MCF 10A (cell line): ENCODE data around the gene KIRREL3. TPM values are rescaled to one million over a fixed set of nuclear protein-coding genes. Genes with fewer than 3 reads are reported as not detected.

ENCODE experiments used
- BruUV-seq: library from RNA; stranded (reverse); fragments of 400-500 nt; replicated peaks from 2 replicates; lab custom pipeline; 2021; lab: Mats Ljungman, UMichigan
- CTCF ChIA-PET: fragments of 300-600 bp; sonication (Branson Sonifier 250); formaldehyde crosslinking; extraction: SDS; loops from one replicate; lab custom pipeline; 2021; ENCODE audit warnings: antibody characterized with exemption, inconsistent platforms; lab: Yijun Ruan, JAX
- POLR2A ChIA-PET: fragments of 300-600, 350-650 bp; sonication (Branson Sonifier 250); formaldehyde crosslinking; extraction: SDS; loops from one replicate; lab custom pipeline; 2020; ENCODE audit warnings: antibody characterized with exemption, inconsistent platforms; lab: Yijun Ruan, JAX
- DNase-seq: peaks from one replicate; pipeline ENCODE4 v3.0.0-alpha.2; 2018; ENCODE audit not compliant: unreplicated experiment
- H3K27ac Mint-ChIP-seq: one replicate; pipeline ENCODE4 v1.8.0; 2022; ENCODE audit warnings: mild to moderate bottlenecking, low read depth, mixed read lengths; ENCODE audit not compliant: unreplicated experiment
- H3K27me3 Mint-ChIP-seq: one replicate; pipeline ENCODE4 v1.8.0; 2022; ENCODE audit warnings: mixed read lengths; ENCODE audit not compliant: insufficient read depth, unreplicated experiment
- H3K36me3 Mint-ChIP-seq: one replicate; pipeline ENCODE4 v1.8.0; 2022; ENCODE audit warnings: mild to moderate bottlenecking, moderate library complexity, mixed read lengths; ENCODE audit not compliant: insufficient read depth, unreplicated experiment
- H3K4me1 Mint-ChIP-seq: one replicate; pipeline ENCODE4 v1.8.0; 2022; ENCODE audit warnings: mixed read lengths; ENCODE audit not compliant: insufficient read depth, unreplicated experiment
- H3K4me3 Mint-ChIP-seq: one replicate; pipeline ENCODE4 v1.8.0; 2022; ENCODE audit warnings: mild to moderate bottlenecking, moderate library complexity, mixed read lengths; ENCODE audit not compliant: unreplicated experiment
- H3K9me3 Mint-ChIP-seq: one replicate; pipeline ENCODE4 v1.8.0; 2022; ENCODE audit warnings: mixed read lengths; ENCODE audit not compliant: unreplicated experiment
- CTCF ChIP-seq: fragments of 200-600 bp; IDR thresholded peaks from one replicate; pipeline ENCODE4 v1.8.0; 2022; ENCODE audit warnings: antibody characterized with exemption, mild to moderate bottlenecking; ENCODE audit not compliant: unreplicated experiment
- intact Hi-C: fragments of 100-400 bp; cut with micrococcal nuclease; formaldehyde crosslinking; loops from 2 replicates; pipeline ENCODE4 v1.14.1; 2022
- total RNA-seq: library from RNA; stranded (reverse); gene quantifications from 2 replicates; pipeline ENCODE4 v1.2.3, GENCODE V29; 2022

KIRREL3 gene
- total RNA-seq, 1 experiment from 2014 or later, result not detected

GRCh38 chr11:126483621-126484195, 516.9 kb downstream of the KIRREL3 start:
- Mint-ChIP-seq H3K27ac (no peak overlapping the region), H3K4me1 (peaks cover 7% of the 10 kb centered on the region), H3K4me3 (no peak overlapping the region), H3K27me3 (no peaks in the 10 kb centered on the region), H3K9me3 (no peaks in the 10 kb centered on the region), H3K36me3 (no peaks in the 10 kb centered on the region)
- intact Hi-C loops, result loop anchor here (5.0 kb wide), 1 partner anchor 561 kb away; no protein-coding TSS in a partner anchor
- no peak for DNase-seq
- no peak for TF ChIP-seq CTCF
- CTCF ChIA-PET, result interaction anchor here (0.5 to 9.5 kb wide), 9 partner anchors 18 to 1565 kb away, joined by 3 to 297 read pairs (median 5); no protein-coding TSS in a partner anchor
- POLR2A ChIA-PET, result interaction anchor here (0.6 to 0.7 kb wide), 2 partner anchors 184 to 1578 kb away, joined by 3 to 5 read pairs; no protein-coding TSS in a partner anchor
- BruUV-seq, result no TSS peak

DNA sequence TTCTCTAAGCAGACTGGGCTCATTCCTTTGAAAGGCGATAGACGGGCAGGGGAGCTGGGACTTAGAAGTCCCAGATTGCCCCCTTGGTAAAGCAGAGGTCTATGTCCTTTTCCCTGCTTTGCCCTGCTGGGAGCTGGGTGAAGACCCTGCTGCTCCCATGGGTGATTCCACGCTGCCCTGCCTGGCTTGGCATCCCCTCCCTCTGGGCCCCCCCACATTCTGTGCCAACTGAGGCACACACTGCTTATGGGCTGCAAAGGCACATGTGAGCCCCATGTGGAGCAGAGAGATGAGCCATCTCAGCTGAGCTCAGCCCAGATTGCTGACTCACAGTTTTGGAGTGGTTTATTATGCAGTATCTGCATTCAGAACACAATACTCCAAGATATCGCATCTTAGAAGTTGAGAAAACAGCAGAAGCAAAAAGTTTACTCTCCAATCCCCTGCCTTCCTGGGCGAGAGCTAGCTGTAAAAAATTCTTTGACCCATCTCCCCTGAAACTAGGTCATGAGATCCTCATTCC, 517.9 kb downstream of the KIRREL3 start:
- no peaks in the 10 kb centered on the region for H3K27me3 Mint-ChIP-seq
- TF ChIP-seq CTCF, result no peak
- POLR2A ChIA-PET, result no interaction called here
- intact Hi-C loops, result loop anchor here (5.0 kb wide), 1 partner anchor 560 kb away; no protein-coding TSS in a partner anchor
- no peak overlapping the region for H3K4me3 Mint-ChIP-seq
- H3K36me3 Mint-ChIP-seq, result no peaks in the 10 kb centered on the region
- peaks cover 7% of the 10 kb centered on the region for H3K4me1 Mint-ChIP-seq
- H3K27ac Mint-ChIP-seq, result no peak overlapping the region
- CTCF ChIA-PET, result interaction anchor here (0.6 to 9.5 kb wide), 9 partner anchors 10 to 1042 kb away, joined by 3 to 297 read pairs (median 5); no protein-coding TSS in a partner anchor
- no TSS peak for BruUV-seq
- H3K9me3 Mint-ChIP-seq, result no peaks in the 10 kb centered on the region
- DNase-seq, result no peak

- BruUV-seq, result no TSS peak
- POLR2A ChIA-PET, result interaction anchor here (0.7 to 1.8 kb wide), 4 partner anchors 163 to 271 kb away, joined by 3 to 10 read pairs (median 6); partner anchors contain the start of gene DCPS
- peaks cover 7% of the 10 kb centered on the region for H3K4me1 Mint-ChIP-seq
Observed at GRCh38 chr11:126481303-126481680, 519.3 kb downstream of the KIRREL3 start.

More at GRCh38 chr11:126481303-126481680, 519.3 kb downstream of the KIRREL3 start:
- intact Hi-C loops, result loop anchor here (5.0 kb wide), 1 partner anchor 559 kb away; no protein-coding TSS in a partner anchor
- TF ChIP-seq CTCF, result no peak
- Mint-ChIP-seq H3K27me3 (no peaks in the 10 kb centered on the region), H3K4me3 (no peak overlapping the region), H3K9me3 (no peaks in the 10 kb centered on the region), H3K36me3 (no peaks in the 10 kb centered on the region), H3K27ac (no peak overlapping the region)
- DNase-seq, result no peak
- CTCF ChIA-PET, result interaction anchor here (0.6 to 9.5 kb wide), 65 partner anchors 8 to 1218 kb away, joined by 3 to 297 read pairs (median 5); partner anchors contain the start of gene DCPS
